ENCODE data around the gene ATF7. TPM values are rescaled to one million over a fixed set of nuclear protein-coding genes. Genes with fewer than 3 reads are reported as not detected.

ATF7 gene
- polyA plus RNA-seq, 2 of the 4 experiments (the other 2 are of a cell fraction) = 22.9 to 38.9 TPM

GRCh38 chr12:53624956-53625355 lies 1.2 kb downstream of the ATF7 start:
- no peak for FAIRE-seq

GRCh38 chr12:53624458-53624857 lies 1.7 kb downstream of the ATF7 start:
- Histone ChIP-seq H3K4me1 (peaks cover 41% of the 10 kb centered on the region), H3K4me3 (peak overlapping the region; percentile 67), H3K27ac (peak overlapping the region; percentile 93 to 94; a peak in 4 of 6 replicates), H3K4me2 (peak overlapping the region; percentile 92), H3K9me3 (no peaks in the 10 kb centered on the region)
- POLR2A ChIA-PET = interaction anchor here (2.8 kb wide), 1 partner anchor 51 kb away, joined by 14 read pairs; the partner anchor contains the start of gene ATP5MC2
- CTCF ChIA-PET = interaction anchor here (1.0 to 6.5 kb wide), 6 partner anchors 9 to 121 kb away, joined by 3 to 41 read pairs (median 8); partner anchors contain the start of gene ATP5MC2
- DNase-seq (ENCODE audit: low read depth in 1 of 2, low spot score in 1 of 2) = no peak
- FAIRE-seq = no peak
- ATAC-seq = no peak
- 67% methylated on average over 3 of the region's 3 CpGs for WGBS (ENCODE audit: missing lambda C conversion rate)
- TF ChIP-seq CEBPB (IDR thresholded peaks at IDR 0.05) = peak; percentile 56 to 66; a peak in 3 of 4 replicates
- TF ChIP-seq BCL3 (IDR thresholded peaks at IDR 0.05) = no peak

More at GRCh38 chr12:53624956-53625355, 1.2 kb downstream of the ATF7 start:
- Histone ChIP-seq H3K4me1 (peaks cover 41% of the 10 kb centered on the region), H3K27ac (peak overlapping the region; percentile 93 to 94), H3K4me2 (peak overlapping the region; percentile 92), H3K9me3 (no peaks in the 10 kb centered on the region), H3K4me3 (peak overlapping the region; percentile 67)
- ChIA-PET CTCF (interaction anchor here (1.0 to 6.5 kb wide), 9 partner anchors 12 to 81 kb away, joined by 3 to 41 read pairs (median 4); partner anchors contain the start of gene ATP5MC2), POLR2A (interaction anchor here (1.2 to 2.8 kb wide), 2 partner anchors 10 to 51 kb away, joined by 3 to 14 read pairs; partner anchors contain the start of gene ATP5MC2)
- DNase-seq (ENCODE audit: low read depth in 1 of 2, low spot score in 1 of 2) = no peak
- ATAC-seq = no peak
- TF ChIP-seq KDM5A (IDR thresholded peaks at IDR 0.05) (no peak), CBX2 (IDR thresholded peaks at IDR 0.05; ENCODE audit: borderline replicate concordance, low read depth) (no peak), ESRRA (IDR thresholded peaks at IDR 0.05; ENCODE audit: borderline replicate concordance, low read length) (no peak), NR3C1 (IDR thresholded peaks at IDR 0.05) (no peak), RNF2 (IDR thresholded peaks at IDR 0.05; ENCODE audit: borderline replicate concordance, low read depth) (no peak), ZFP36 (IDR thresholded peaks at IDR 0.05; ENCODE audit: borderline replicate concordance, partially characterized antibody) (no peak), JUN (IDR thresholded peaks at IDR 0.05) (no peak), ZSCAN20 (CRISPR knock-in tag; IDR thresholded peaks at IDR 0.05) (no peak), MYC (IDR thresholded peaks at IDR 0.05; ENCODE audit: borderline replicate concordance, low read length) (no peak), PBX3 (IDR thresholded peaks at IDR 0.05) (no peak), HOXB5 (CRISPR knock-in tag; IDR thresholded peaks at IDR 0.05) (no peak), SMC3 (IDR thresholded peaks at IDR 0.05) (no peak), HOXA7 (CRISPR knock-in tag; IDR thresholded peaks at IDR 0.05) (no peak), BCL3 (IDR thresholded peaks at IDR 0.05) (no peak), ZNF302 (CRISPR knock-in tag; IDR thresholded peaks at IDR 0.05) (no peak), MAFK (IDR thresholded peaks at IDR 0.05; ENCODE audit: partially characterized antibody) (no peak), MAZ (IDR thresholded peaks at IDR 0.05; ENCODE audit: borderline replicate concordance, low read depth, low read length) (no peak), PHF8 (IDR thresholded peaks at IDR 0.05; ENCODE audit: borderline replicate concordance, low read depth) (no peak), USF2 (IDR thresholded peaks at IDR 0.05) (no peak), JUNB (IDR thresholded peaks at IDR 0.05) (no peak)
- WGBS (ENCODE audit: missing lambda C conversion rate) = 63% methylated on average over 4 of the region's 4 CpGs
